PC-3 (cell line): ENCODE measurements around the gene PPIL3. TPM values are rescaled to one million over a fixed set of nuclear protein-coding genes. Genes with fewer than 3 reads are reported as not detected.
A peak's percentile ranks its signal among the peaks of the same experiment; 100 is the strongest.

ENCODE experiments used
- ATAC-seq: fragments of 200-7000 bp; cut with Tn5 transposase; 2 replicates; pipeline ENCODE4 v1.9.1; 2020; ENCODE audit warnings: mild to moderate bottlenecking, moderate library complexity
- BruUV-seq: library from RNA; stranded (reverse); fragments of 400-500 nt; replicated peaks from 2 replicates; lab custom pipeline; 2021; lab: Mats Ljungman, UMichigan
- CTCF ChIA-PET: fragments of 300-600 bp; sonication (Branson Sonifier 250); formaldehyde crosslinking; loops from one replicate; lab custom pipeline; 2022; ENCODE audit warnings: antibody characterized with exemption; lab: Charles Lee
- POLR2A ChIA-PET: fragments of 300-600 bp; sonication (Branson Sonifier 250); formaldehyde crosslinking; loops from one replicate; lab custom pipeline; 2022; ENCODE audit warnings: antibody characterized with exemption; ENCODE audit not compliant: unreplicated experiment; lab: Charles Lee
- DNase-seq: peaks from one replicate; pipeline ENCODE4 v3.0.0-alpha.2; 2015
- H2AFZ ChIP-seq: fragments of 300-600 bp; sonication (generic); 2 replicates; pipeline ENCODE4 v1.6.0; 2016; ENCODE audit warnings: antibody characterized with exemption, low read length
- H3F3A ChIP-seq: fragments of 300-600 bp; sonication (generic); one replicate; pipeline ENCODE4 v1.6.0; 2017; ENCODE audit warnings: antibody characterized with exemption, low read length, control low read depth, mild to moderate bottlenecking; ENCODE audit not compliant: unreplicated experiment
- H3K27ac ChIP-seq: fragments of 300-600 bp; sonication (generic); 2 replicates; pipeline ENCODE4 v1.5.1; 2016; ENCODE audit warnings: mild to moderate bottlenecking, low read length
- H3K27me3 ChIP-seq: fragments of 300-600 bp; sonication (generic); 2 replicates; pipeline ENCODE4 v1.6.1; 2016; ENCODE audit warnings: low read length, mixed read lengths
- H3K36me3 ChIP-seq: fragments of 300-600 bp; sonication (generic); 2 replicates; pipeline ENCODE4 v1.6.1; 2016; ENCODE audit warnings: low read depth, mixed run types, low read length, mixed read lengths
- H3K4me1 ChIP-seq: fragments of 300-600 bp; sonication (generic); 2 replicates; pipeline ENCODE4 v1.5.1; 2016; ENCODE audit warnings: low read length; ENCODE audit not compliant: insufficient read depth
- H3K4me2 ChIP-seq: fragments of 300-600 bp; sonication (generic); 2 replicates; pipeline ENCODE4 v1.6.0; 2016; ENCODE audit warnings: low read length
- H3K4me3 ChIP-seq: fragments of 300-600 bp; sonication (generic); 2 replicates; pipeline ENCODE4 v1.5.1; 2016; ENCODE audit warnings: mild to moderate bottlenecking, low read length, mixed read lengths
- H3K79me2 ChIP-seq: fragments of 300-600 bp; sonication (generic); 2 replicates; pipeline ENCODE4 v1.6.1; 2017; ENCODE audit warnings: low read length, mixed read lengths
- H3K9ac ChIP-seq: fragments of 300-600 bp; sonication (generic); 2 replicates; pipeline ENCODE4 v1.6.0; 2016; ENCODE audit warnings: mild to moderate bottlenecking, low read length
- H3K9me2 ChIP-seq: fragments of 300-600 bp; sonication (generic); replicated peaks from 2 replicates; pipeline ENCODE4 v1.6.1; 2016; ENCODE audit warnings: mixed run types, low read length, mixed read lengths
- H3K9me3 ChIP-seq: fragments of 300-600 bp; sonication (generic); 2 replicates; pipeline ENCODE4 v1.6.1; 2016; ENCODE audit warnings: low read length, mixed read lengths
- H4K20me1 ChIP-seq: fragments of 300-600 bp; sonication (generic); 2 replicates; pipeline ENCODE4 v1.6.1; 2016; ENCODE audit warnings: low read length, mixed read lengths
- EZH2 ChIP-seq: fragments of 300-600 bp; sonication (generic); IDR thresholded peaks from one replicate; pipeline ENCODE4 v1.6.1; 2017; ENCODE audit warnings: antibody characterized with exemption, mild to moderate bottlenecking, low read length; ENCODE audit not compliant: unreplicated experiment
- EZH2phosphoT487 ChIP-seq: fragments of 300-600 bp; sonication (generic); IDR thresholded peaks from 2 replicates; pipeline ENCODE4 v1.6.1; 2018; ENCODE audit warnings: mild to moderate bottlenecking, antibody characterized with exemption, low read length, borderline replicate concordance
- intact Hi-C: fragments of 100-400 bp; cut with micrococcal nuclease; formaldehyde crosslinking; loops from 2 replicates; pipeline ENCODE4 v1.9.0; 2023
- total RNA-seq: library from RNA; depleted of rRNA; stranded (reverse); fragments of >200 nt; gene quantifications from 2 replicates; pipeline ENCODE4 v1.2.3, GENCODE V29; 2014
- TF ChIP-seq, protein P1 (sequence below): fragments of 300-600 bp; sonication (generic); conservative IDR thresholded peaks from 2 replicates; pipeline ENCODE4 v1.5.1; 2017; ENCODE audit warnings: antibody characterized with exemption, low read depth, mild to moderate bottlenecking, low read length

Gene PPIL3
- total RNA-seq, 1 experiment from 2014 or later: 37.1 TPM

DNA sequence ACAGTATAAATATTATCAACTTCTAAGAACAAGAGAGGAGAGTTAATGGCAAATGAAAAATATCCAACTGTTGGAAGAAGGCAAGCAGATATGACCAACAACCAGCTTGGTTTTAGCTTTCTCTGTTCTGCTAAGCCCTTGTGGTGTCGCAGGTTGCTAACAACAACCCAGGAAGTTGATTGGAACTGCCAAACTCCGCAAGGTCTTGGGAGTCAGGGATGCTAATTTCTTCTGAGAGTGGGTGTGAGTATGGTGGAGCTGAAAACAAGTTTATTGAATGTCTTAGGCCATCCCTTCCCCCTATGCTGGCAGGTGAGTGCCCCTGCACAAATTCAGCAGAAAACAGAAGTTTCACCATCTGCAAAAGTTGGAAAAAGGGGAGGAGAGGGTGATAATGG, 59.6 kb downstream of the PPIL3 start:
- DNase-seq (peak; percentile 22), ATAC-seq (peak; percentile 6)
- no peak overlapping the region for H3K9ac ChIP-seq
- H3K36me3 ChIP-seq: peaks cover 5% of the 10 kb centered on the region; the same call in 1 of the 2 replicates
- no peak overlapping the region for H3K4me2 ChIP-seq
- H3K4me1 ChIP-seq: no peaks in the 10 kb centered on the region
- H3K27ac ChIP-seq: no peak overlapping the region
- CTCF ChIA-PET: no interaction called here
- no peaks in the 10 kb centered on the region for H3K27me3 ChIP-seq
- intact Hi-C loops: loop anchor here (1.0 kb wide), 1 partner anchor 116 kb away; no protein-coding TSS in a partner anchor
- TF ChIP-seq EZH2phosphoT487 (no peak), EZH2 (no peak)
- TF ChIP-seq, protein P1, sequence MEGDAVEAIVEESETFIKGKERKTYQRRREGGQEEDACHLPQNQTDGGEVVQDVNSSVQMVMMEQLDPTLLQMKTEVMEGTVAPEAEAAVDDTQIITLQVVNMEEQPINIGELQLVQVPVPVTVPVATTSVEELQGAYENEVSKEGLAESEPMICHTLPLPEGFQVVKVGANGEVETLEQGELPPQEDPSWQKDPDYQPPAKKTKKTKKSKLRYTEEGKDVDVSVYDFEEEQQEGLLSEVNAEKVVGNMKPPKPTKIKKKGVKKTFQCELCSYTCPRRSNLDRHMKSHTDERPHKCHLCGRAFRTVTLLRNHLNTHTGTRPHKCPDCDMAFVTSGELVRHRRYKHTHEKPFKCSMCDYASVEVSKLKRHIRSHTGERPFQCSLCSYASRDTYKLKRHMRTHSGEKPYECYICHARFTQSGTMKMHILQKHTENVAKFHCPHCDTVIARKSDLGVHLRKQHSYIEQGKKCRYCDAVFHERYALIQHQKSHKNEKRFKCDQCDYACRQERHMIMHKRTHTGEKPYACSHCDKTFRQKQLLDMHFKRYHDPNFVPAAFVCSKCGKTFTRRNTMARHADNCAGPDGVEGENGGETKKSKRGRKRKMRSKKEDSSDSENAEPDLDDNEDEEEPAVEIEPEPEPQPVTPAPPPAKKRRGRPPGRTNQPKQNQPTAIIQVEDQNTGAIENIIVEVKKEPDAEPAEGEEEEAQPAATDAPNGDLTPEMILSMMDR: no peak
- POLR2A ChIA-PET: interaction anchor here (0.6 kb wide), 1 partner anchor 48 kb away, joined by 3 read pairs; no protein-coding TSS in a partner anchor
- H3K4me3 ChIP-seq: no peak overlapping the region
- H2AFZ ChIP-seq: no peak overlapping the region
- peaks cover 6% of the 10 kb centered on the region for H3F3A ChIP-seq
- H3K9me2 ChIP-seq: no peaks in the 10 kb centered on the region
- no TSS peak for BruUV-seq
- no peaks in the 10 kb centered on the region for H3K9me3 ChIP-seq
- H4K20me1 ChIP-seq: no peaks in the 10 kb centered on the region
- H3K79me2 ChIP-seq: no peaks in the 10 kb centered on the region

DNA sequence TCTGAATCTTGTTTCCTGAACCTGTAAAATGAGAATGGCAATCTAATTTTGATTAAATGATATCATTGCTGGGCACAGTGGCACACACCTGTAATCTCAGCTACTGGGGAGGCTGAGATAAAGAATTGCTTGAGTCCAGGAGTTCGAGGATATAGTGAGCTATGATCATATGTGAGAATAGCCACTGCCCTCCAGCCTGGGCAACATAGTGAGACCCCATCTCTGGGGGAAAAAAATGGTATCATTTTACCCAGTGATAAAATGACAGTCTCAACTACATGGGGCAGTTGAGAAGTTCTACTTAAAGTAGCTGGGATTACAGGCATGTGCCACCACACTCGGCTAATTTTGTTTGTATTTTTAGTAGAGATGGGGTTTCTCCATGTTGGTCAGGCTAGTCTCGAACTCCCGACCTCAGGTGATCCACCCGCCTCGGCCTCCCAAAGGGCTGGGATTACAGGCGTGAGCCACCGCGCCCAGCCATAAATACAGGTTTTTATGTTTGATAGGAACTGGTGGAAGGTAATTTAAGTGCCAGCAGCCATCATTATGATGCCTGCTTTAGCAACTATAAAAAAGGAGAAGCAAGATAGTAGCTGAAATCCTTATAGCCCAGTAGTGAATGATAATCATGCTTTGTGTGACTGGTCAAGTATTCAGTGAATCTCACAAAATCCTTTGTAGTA, 60.2 kb downstream of the PPIL3 start:
- ChIA-PET CTCF (no interaction called here), POLR2A (interaction anchor here (0.5 to 0.6 kb wide), 2 partner anchors 47 to 110 kb away, joined by 3 to 6 read pairs; no protein-coding TSS in a partner anchor)
- intact Hi-C loops: loop anchor here (1.0 kb wide), 1 partner anchor 115 kb away; no protein-coding TSS in a partner anchor
- H3K79me2 ChIP-seq: no peaks in the 10 kb centered on the region
- H3K9me3 ChIP-seq: no peaks in the 10 kb centered on the region
- no peaks in the 10 kb centered on the region for H3K27me3 ChIP-seq
- no peak overlapping the region for H2AFZ ChIP-seq
- peaks cover 6% of the 10 kb centered on the region for H3F3A ChIP-seq
- H3K9me2 ChIP-seq: no peaks in the 10 kb centered on the region
- no peak overlapping the region for H3K4me3 ChIP-seq
- DNase-seq (no peak), ATAC-seq (no peak; the same call in 1 of the 2 replicates)
- no peaks in the 10 kb centered on the region for H3K4me1 ChIP-seq
- no peak overlapping the region for H3K4me2 ChIP-seq
- no peak overlapping the region for H3K27ac ChIP-seq
- no peak overlapping the region for H3K9ac ChIP-seq
- no TSS peak for BruUV-seq
- TF ChIP-seq EZH2phosphoT487 (no peak), EZH2 (no peak)
- TF ChIP-seq, protein P1: no peak
- peaks cover 10% of the 10 kb centered on the region; the same call in 1 of the 2 replicates for H3K36me3 ChIP-seq
- no peaks in the 10 kb centered on the region for H4K20me1 ChIP-seq

GRCh38 chr2:200828104-200828503, 60.8 kb downstream of the PPIL3 start:
- ATAC-seq (peak; percentile 6), DNase-seq (no peak)
- Histone ChIP-seq H3K36me3 (peaks cover 11% of the 10 kb centered on the region; the same call in 1 of the 2 replicates), H3K4me3 (no peak overlapping the region), H3K4me1 (no peaks in the 10 kb centered on the region), H3F3A (peaks cover 6% of the 10 kb centered on the region), H2AFZ (no peak overlapping the region), H3K9me3 (no peaks in the 10 kb centered on the region), H3K4me2 (no peak overlapping the region), H3K27me3 (no peaks in the 10 kb centered on the region), H3K9ac (no peak overlapping the region), H3K79me2 (no peaks in the 10 kb centered on the region), H3K27ac (no peak overlapping the region), H4K20me1 (no peaks in the 10 kb centered on the region), H3K9me2 (no peaks in the 10 kb centered on the region)
- BruUV-seq: TSS peak; percentile 3
- POLR2A ChIA-PET: interaction anchor here (0.5 kb wide), 1 partner anchor 109 kb away, joined by 6 read pairs; no protein-coding TSS in a partner anchor
- CTCF ChIA-PET: no interaction called here
- TF ChIP-seq EZH2phosphoT487 (no peak), EZH2 (no peak)
- TF ChIP-seq, protein P1: no peak
- intact Hi-C loops: no loop called here
